ENCODE data around the gene GFRA1.
"Not testable (repeated sequence)": the region's sequence is repeated elsewhere in the genome, so short reads cannot be mapped to it uniquely, and the experiment has no call there.

The GFRA1 gene

DNA sequence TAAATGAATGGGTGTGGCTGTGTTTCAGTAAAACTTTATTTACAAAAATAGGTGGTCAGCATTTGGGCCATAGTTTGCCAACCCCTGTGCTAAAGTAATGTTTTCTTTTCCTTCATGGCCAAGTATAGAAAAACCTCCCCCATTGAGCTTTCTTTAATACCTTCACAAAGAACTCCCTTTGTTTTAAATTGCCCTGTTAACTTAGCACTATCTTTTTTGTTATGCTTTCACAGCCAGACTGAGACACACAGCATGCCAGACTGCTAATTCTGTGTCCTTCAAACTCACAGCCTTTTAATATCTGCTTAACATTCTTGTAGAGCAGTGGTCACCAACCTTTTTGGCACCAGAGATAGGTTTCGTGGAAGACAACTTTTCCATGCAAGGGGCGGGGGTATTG is 78.0 kb downstream of the GFRA1 start:
- no peak for DNase-seq

DNA sequence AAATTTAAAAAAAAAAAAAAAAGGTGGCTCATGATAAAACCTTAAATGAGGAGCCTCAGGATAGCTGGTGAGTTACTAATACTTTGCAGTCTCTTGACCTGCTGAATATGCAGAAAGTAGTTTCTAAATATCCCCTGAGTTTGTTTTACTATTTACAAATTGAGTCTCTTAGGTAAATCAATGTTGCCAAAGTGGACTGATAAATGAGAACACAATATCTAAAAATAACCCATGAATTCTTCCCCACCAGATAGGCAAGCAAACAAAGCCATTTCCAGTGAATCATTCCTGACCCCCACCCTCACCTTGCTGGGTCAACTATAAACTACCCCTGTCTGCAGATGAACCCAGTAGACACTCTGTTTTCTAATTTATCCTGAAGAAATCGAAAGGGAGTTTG is 78.9 kb downstream of the GFRA1 start:
- DNase-seq: no peak

DNA sequence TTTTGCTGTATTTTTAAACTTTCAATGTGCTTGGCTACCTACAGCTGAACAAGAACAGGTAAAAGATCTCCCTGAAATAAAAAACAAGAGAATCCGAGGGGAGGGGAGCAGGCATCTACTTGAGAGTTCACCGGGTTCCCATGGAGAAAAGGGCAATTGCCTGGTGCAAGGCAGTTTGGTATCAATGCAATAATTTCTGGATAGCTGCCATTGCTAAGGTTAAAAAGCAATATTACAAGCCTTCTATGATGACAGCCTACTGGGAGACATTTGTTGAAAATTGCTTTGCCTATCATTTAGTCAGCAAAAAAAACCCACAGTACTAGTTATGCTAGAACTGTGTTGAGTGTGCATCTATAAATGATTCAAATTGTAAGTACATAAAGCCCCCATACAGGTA is 82.1 kb downstream of the GFRA1 start:
- no peak for DNase-seq

DNA sequence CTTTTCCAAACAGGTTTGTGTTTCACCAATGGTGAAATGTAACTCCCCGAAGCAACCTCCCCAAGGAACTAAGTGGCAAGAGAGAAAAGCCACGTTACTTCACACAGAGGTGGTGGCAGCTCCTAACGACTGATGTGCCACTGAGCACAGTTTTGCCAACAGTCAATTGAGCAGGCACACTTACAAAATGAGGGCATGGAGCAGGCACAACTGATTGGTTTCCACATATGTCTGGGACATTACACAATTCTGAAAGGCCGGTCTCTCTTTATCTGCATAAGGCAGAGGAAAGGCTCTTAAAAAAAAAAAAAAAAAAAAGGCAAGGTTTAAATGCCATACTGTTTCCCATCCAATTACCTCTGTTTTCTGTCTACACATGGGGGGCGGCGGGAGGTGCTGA is 86.7 kb downstream of the GFRA1 start:
- no peak for DNase-seq

DNA sequence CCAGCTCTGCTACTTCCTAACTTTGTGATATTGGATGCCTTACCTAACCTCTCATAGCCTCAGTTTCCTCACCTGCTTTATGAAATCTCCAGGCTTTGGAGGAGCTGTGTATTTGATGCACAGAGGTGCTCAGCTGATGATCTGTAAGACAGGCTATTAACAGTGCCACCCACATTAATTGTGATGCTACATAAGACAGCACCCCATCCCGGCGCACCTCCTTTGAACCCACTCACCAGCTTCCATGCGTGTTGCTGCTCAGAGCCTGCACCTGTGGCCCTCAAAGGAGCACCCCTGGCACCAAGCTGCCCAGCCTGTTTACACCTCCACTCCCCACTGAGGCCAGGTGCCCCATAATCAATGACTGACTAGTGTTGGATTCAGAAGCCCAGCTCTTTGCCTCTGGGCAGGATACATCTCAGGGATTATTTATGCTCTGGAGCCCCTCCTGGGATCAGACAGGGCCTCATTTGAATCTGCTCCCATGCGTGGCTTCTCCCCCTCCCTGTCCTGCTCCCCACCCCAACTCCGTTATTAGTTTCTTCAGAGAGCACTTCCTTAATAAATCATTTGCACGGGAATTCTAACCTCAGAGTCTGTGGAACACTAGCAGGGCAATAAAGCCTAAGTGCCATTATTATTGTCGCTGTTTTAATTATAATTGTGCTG is 87.7 kb downstream of the GFRA1 start:
- no peak for DNase-seq

DNA sequence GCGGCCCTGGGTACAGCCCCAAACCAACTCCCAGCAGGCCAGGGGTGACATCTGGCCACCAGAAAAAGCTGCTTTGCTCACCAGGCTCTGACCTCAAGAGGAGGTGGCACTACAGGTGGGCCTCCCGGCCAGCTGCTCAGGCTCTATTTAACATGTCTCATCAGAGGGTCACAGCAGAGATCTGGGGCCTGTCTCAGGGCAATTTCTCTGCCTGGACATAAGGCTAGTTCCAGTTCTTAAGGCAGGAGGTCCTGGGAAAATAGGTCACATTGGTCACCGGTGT is 88.6 kb downstream of the GFRA1 start:
- no peak for DNase-seq

DNA sequence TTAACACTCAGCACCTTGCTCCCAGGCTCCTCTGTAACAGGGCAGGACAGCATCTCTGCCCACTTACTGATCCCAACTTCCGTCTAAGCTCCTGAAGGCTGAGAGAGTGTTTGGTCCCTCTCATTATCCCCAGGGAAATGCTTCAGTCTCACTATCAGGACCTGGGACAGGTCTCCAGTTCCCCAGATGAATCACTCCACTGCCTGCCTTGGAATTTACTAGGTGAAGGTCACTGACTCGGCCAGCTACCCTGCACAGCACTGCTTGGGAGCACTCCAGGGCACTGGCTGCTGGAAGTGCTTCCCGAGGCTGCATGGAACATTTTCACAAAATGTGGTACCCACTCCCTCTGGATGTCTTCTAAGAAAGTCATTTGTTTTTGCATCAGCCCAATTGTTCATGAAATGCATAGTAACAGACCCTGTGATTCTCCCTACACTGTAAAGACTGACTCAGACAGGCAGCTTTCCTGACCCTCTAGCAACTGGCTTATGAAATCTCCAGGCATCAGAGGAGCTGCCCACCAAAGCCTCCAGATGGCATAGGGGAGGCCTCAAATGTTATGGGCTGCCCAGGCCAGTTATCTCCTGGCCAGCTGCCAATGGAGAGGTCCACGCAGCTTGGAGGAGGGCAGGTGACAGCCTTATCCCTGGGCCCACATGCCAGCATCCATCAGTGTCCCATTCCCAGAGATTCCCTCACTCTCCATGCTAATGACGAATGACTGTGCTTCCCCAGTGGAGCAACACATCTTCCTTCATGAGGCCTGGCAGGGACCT is 89.1 kb downstream of the GFRA1 start:
- DNase-seq: no peak

DNA sequence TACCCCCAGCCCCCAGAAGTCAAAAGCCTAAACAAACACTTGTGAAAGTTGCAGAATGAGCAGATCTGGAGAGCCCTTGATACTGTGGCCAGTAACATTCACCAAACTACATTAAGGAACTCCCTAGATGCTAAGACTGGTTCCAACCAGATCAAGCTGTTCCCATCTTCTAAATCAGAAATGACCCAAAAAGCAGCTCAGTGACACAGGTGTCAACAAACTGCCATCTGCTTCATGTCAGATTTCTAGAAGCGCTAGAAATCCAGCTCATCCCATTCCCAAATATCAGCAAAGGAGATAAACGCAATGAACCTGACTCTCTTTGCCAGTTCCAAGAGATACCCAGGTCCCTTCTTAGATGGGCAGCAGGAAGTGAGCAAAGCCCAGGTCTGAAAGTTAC is 90.6 kb downstream of the GFRA1 start:
- no peak for DNase-seq

DNA sequence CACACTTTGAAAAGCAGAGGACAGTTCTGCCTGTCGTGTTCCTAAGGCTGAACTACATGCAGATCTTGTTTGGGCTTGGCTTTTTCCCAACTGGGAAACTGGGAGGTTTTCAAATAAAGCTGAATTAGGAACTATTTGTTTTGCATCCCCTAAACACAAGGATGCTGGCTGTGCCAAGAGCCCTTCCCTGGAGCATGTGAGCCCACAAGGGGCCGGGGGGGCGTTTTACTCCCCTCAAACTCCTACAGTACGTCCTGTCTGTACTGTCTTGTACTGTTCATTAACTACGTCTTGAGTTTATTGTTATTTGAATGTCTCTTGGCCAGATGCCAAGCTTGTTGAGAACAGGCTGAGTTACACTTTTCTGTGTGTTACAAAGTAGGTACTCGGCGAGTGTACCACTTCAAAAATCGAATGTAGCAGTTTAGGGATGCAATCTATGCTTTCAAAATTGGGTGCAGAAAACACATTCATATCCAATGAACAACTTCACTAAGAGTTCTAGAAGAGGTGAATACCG is 94.9 kb downstream of the GFRA1 start:
- DNase-seq: peak; percentile 5

DNA sequence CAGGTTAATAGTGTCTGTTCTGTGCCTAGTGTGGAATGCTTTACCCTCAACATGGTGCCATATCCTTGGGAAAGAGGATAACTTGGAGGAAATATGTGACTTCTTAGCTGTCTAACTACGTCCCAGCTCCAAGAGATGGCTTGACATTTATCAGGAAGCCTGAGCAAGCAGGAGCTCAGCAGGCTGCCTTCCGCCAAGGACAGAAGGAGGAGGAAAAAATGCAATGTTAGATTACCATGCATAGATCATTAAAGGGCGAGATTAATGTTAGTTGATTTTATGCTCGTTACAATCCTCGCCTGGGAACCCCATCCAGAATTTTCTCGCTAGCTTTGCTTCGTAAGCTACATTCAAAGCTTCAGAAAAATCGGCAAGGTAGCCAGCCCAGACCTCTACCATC is 97.8 kb downstream of the GFRA1 start:
- DNase-seq: no peak

DNA sequence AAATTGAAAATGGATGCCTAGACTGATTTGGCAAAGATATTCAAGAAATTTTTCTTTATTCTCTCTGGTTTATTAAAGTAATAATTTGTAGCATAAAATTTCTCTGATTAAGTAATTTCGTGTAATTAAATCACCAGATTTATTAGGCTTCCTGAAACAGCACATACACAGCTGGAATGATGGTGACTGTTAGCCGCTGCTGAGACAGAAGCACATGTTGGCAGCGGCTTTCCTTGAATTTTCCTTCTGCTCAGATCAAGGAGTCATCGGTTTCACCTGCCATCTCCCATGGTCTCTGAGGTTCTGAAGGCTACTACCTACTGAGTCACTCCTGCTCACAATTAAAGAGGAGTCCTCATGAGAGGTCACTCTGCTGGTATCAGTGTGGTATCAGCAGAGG is 101.5 kb downstream of the GFRA1 start:
- DNase-seq: no peak

DNA sequence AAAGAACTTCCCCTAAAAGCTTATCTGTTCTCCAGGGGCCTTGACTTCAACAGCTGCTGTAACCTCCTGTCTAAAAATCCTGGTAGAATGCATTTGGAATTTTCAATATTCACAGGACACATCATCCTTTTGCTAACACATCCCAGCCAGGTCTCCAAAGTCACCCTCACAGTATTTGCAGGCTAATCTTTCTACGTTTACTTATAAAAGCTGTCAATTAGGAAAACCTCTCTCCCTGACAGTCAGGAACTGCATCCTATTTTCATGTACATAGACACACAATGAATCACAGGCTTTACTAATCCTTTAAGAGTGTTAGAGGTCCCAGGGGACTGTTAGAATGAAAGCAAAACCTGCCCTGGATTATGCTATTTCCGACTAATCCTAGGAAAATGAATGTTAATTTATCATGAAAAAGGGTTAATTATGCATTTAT is 102.2 kb downstream of the GFRA1 start:
- no peak for DNase-seq

DNA sequence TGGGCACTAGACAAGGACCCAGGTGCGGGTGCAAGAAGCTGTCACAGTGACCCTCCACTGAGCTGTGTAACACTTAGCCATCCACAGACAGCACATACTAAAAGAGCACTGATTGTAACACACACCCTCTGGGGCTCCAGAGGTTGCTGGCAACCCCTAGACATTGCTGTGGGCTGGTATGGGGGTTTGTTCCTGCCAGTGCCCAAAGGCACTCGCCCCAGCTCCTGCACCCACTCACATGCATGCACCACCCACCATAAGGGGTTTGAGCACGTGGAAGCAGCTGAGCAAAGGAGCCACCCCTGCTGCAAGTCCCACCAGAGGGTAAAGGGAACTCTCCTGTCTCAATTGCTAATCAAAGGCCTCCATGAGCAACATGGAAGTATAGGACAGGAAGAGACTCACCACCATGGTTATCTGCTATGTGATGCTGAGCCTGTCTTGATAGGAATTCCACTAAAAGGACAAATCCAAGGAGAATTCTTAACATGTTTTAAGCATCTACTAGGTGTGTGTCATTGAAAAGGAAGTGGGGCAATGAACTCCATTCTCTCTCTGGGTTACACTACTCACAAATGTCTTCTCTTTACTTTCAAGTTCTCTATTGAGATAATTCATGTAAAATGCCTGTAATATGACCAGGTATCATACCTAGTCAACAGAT is 103.1 kb downstream of the GFRA1 start:
- no peak for DNase-seq

DNA sequence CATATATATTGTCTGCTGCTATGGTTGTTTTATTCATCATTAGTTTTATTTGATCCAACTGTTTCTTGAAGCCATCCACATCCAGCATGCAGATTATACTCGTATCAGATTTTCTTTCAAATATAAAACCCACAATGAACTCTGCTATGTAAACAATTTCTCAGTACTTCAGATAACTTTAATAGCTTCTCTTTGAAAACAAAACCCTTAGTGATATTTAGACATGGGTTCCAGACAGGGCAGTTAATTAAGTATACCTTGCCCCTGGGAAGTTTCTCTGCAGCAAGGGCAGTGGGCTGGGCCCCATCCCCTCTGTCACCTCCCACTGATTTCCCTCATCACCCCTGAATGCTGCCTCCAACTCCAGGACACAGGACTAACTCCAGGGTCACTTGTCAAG is 104.3 kb downstream of the GFRA1 start:
- DNase-seq: no peak

DNA sequence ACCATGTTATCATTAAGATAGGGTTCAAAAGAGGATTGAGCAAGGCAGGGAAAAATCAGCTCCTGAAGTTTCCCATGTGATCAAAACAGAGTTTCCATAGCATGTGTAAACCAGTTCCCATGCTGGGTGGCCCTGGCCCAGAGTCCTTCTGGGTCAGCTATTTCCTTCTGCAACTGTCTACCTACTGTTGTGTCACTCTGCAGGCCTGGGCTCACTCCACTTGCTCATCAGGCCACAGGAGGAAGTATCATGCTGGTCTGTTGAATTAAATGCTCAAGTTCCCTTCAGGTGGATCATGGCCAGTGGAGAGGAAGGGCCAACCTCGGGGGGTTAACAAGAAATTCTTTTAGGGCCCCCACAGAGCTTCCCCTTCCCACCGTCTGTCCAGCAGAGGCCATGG is 104.7 kb downstream of the GFRA1 start:
- DNase-seq: no peak

DNA sequence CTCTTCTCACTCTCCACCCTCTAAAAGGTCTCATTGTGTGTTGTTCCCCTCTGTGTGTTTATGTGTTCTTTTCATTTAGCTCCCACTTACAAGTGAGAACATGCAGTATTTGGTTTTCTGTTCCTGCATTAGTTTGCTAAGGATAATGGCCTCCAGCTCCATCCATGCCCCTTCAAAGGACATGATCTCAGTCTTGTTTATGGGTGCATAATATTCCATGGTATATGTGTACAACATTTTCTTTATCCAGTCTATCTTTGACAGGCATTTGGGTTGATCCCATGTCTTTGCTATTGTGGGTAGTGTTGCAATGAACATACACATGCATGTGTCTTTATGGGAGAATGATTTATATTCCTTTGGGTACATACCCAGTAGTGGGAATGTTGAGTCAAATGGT is 107.1 kb downstream of the GFRA1 start:
- not testable (repeated sequence) for DNase-seq

DNA sequence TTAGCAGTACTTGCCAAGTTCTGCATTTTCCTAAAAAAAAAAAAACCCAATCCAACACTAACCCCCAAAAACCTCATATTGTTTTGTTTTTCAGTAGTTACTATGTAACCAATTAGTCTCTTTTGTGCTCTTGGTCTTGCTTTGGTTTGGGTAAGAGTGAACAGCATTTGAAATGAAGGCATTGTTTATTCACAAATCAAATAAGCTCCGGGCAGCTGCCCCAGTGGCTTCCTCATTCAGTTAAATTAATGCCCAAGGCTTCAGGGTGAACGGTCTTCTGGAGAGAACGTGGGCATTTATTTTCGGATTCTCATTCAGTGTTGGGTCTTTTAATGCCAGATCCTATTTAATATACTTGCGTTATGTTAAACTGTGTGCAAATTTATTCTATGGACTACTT is 108.7 kb downstream of the GFRA1 start:
- DNase-seq: no peak

DNA sequence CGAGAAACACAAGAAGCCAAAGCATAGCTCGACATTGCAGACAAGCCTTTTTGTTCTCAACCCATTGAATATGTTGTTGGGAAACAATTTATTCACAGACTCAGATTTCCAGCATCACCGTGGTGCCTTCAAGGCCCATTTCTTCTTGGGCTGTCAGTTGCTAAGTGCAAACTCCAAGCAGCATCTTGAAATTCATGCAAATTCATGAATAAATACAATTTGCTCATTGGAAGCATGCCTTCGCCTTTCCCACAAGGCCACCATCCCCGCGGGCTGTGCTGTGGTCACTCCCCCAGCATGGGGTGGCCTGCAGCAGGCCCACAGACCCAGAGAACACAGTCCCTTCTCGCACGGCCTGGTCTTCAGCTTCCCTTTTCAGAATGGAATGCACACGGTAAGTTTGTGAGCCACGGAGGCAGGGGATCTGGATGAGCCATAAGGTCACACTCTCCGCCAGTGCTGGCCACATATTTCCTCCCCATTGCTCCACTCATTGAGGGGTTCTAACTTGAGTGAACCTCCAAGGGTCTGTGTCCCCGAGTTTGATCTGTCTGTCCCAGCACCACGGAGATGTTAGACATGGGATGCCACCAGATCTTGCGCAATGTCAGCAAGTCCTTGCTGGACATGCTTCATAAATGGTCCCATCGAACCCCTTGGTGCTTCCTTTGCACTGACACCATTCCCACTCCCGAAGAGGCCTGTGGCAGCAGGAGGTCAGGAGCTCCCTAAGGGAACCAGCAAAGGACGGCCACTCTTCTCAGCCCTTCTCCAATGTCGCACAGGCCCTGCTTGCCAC is 109.5 kb downstream of the GFRA1 start:
- DNase-seq: no peak

DNA sequence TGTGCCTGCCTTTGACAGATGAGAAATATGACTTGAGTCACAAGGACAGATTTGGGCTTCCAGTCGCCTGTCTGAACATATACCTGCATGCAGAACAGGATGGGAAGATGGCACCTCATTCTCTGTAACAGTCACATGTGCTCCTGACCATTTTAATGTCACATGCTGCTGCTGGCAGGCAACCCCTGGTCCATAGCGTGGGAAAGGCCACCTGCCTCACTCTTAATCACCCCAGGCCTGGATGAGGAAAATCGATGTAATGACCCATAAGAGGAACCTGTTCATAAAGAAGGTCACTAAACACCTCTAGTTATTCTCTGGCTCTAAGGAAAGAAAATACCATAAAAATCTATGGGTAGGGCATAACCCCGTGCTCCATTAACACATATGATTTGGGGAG is 110.2 kb downstream of the GFRA1 start:
- no peak for DNase-seq

DNA sequence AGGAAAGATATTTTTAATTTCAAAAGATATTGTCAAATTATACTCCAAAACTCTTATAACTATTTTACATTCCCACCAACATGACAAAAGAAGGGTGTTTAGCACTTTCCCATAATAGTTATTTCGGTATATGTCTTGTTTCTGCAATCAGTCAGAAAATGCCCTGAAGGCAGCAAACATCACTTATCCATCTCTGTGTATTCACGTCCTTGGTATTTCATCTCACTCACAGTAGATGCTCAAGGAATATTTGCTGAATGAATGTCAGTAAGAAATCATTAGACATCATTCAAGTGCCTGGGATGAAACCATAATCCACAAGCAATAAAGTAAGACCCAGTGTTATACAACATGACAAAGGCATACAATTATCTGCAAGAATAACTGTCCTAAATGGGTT is 112.7 kb downstream of the GFRA1 start:
- no peak for DNase-seq

DNA sequence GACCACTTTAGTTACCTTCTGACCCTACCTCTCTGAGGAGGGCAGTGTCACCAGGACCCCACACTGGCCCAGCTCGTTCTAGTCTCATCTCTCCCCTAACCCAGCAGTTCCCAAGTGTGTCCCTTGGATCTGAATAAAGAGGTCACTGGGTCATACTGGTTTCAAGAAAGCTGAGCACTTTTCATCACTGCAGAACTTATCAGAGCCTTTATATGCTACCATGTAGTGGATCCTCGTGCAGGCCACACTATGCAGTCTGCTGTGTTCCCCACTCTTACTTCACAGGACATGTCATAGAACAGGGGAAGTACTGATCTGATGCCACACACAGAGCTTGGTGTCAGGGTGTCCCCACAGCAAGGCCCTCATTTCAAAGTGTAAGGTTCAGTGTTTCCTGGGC is 113.8 kb downstream of the GFRA1 start:
- no peak for DNase-seq

DNA sequence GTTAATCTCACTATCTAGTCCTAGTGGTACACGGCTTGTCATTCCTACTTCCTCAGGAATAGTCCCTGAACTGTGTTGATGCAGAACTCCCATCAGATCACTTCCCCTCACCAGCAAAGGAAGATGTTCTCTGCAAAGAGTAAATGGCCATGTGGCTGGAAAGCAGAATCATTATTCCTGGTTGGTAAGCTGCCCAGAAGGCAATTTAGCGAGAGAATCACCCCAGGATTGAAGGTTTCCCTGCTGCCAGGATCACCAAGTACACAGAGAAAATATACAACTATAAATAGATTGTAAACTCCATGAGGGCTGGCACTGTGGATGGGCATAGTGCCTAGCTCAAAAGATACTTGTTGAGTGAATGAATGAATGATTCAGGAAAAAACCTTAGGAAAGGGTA is 115.0 kb downstream of the GFRA1 start:
- no peak for DNase-seq

DNA sequence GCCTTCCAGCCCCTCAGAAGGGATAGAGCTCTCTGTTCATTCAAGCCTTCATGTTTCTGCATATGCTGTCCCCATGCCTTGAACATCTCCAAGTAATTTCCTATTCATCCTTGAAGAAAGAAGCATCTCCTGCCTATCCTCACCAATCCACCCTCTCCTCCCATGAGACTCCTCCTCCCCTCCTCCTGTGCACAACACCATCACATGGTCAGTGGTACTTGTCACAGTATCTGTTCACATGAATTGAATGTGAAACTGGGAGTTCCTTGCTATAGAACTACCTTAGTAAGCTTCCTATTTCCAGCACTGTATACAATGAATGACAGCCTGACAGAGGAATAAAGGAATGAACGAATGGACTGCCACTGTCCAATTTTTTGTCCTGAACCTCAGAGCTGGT is 115.5 kb downstream of the GFRA1 start:
- no peak for DNase-seq

DNA sequence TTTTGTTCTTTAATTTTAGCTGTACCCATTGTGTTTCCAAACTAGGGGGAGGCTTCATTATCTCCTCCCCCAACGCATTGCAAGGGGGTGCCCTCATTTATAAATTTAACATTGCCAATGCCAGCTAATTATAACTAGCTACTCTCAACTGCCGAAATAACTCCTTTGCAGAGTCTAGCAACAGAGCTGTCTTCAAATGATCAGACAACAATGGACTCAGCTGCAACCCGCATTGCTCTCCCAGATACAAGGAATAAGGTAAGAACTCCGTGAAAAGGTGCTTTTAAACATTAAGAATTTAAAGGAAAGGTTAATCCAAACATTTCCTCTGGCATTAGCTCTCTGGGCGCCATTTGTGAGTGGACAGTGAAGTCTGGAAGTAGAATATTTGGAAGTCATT is 116.2 kb downstream of the GFRA1 start:
- no peak for DNase-seq

All from DMS79 (cell line).